ENCODE results near the gene SLC26A1.

Gene SLC26A1

DNA sequence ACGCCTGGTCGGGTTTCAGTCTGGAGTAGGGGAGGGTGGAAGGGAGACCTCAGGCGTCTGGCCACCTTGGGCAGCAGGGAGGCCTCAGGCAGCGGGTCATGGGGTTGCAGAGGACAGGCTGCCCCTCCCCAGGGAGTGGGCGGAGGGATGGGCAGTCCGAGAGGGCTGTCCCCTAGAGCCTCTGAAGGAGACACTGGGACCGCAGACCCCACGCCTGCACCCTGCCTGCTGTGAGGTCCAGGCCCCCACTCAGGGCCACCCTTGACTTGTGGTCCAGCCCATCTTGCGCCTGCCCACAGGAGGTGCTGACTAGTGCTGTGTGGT is 34.7 kb upstream of the SLC26A1 start:
- no peak for DNase-seq

DNA sequence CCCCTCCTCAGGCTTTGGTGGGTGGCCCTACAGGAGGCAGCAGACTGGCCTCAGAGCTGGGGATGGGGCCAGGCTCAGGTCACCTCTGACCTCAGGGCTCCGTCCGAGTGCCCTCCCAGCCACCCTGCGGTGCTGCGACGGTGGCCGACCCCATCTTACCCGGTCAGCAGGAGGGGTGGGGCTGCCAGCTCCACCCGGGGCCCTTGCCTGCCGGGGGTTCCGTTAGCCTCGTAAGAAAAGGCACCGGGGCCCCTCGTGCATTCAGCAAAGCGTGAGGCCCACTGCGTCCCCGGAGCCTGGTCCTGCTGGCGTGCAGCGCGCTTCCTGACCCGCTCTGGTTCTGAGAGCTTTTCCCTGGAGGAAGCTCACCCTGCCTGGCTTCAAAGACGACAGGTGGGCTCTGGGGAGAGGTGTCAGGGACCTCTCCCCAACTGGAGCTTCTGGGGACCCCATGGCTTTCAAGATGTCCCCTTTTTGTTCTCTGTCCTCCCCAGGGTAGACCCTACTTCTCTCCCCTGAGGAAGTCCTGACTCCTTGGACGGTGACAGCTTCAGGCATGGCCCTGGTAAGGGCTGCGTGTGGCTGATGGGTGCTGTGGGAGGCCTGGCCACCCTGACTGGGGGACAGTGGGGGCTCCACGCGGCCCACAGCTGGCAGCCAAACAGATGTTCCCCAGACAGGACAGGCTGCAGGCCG is 34.2 kb upstream of the SLC26A1 start:
- no peak for DNase-seq

DNA sequence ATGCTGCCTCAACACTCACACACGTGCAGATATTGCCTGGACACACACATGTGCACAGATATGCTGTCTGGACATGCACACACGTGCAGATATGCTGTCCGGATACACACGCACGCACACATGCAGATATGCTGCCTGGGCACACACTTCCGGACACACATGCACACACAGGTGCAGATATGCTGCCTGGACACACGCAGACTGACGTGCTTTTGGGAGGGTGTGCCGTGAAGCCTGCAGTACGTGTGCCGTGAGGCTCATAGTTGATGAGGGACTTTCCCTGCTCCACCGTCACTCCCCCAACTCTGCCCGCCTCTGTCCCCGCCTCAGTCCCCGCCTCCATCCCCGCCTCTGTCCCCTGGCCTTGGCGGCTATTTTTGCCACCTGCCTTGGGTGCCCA is 32.9 kb upstream of the SLC26A1 start:
- DNase-seq, result no peak

DNA sequence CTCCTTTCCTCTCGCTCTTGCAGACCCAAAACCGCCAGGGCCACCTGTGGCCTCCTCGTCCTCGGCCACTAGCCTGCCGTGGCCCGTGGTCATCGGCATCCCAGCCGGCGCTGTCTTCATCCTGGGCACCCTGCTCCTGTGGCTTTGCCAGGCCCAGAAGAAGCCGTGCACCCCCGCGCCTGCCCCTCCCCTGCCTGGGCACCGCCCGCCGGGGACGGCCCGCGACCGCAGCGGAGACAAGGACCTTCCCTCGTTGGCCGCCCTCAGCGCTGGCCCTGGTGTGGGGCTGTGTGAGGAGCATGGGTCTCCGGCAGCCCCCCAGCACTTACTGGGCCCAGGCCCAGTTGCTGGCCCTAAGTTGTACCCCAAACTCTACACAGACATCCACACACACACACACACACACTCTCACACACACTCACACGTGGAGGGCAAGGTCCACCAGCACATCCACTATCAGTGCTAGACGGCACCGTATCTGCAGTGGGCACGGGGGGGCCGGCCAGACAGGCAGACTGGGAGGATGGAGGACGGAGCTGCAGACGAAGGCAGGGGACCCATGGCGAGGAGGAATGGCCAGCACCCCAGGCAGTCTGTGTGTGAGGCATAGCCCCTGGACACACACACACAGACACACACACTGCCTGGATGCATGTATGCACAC is 31.8 kb upstream of the SLC26A1 start:
- no peak for DNase-seq

DNA sequence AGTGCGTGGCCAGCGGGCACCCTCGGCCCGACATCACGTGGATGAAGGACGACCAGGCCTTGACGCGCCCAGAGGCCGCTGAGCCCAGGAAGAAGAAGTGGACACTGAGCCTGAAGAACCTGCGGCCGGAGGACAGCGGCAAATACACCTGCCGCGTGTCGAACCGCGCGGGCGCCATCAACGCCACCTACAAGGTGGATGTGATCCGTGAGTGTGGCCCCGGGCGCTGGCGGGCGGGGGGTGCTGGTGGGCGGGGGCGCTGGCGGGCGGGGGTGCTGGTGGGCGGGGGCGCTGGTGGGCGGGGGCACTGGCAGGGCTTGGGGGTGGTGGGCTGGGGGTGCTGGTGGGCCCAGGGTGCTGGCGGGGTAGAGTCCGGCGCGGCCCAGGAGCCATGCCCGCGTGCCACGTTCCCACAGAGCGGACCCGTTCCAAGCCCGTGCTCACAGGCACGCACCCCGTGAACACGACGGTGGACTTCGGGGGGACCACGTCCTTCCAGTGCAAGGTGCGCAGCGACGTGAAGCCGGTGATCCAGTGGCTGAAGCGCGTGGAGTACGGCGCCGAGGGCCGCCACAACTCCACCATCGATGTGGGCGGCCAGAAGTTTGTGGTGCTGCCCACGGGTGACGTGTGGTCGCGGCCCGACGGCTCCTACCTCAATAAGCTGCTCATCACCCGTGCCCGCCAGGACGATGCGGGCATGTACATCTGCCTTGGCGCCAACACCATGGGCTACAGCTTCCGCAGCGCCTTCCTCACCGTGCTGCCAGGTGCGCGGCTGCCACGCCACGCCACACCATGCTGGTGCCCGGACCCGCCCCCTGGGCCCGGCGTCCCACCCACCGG is 30.9 kb upstream of the SLC26A1 start:
- no peak for DNase-seq

DNA sequence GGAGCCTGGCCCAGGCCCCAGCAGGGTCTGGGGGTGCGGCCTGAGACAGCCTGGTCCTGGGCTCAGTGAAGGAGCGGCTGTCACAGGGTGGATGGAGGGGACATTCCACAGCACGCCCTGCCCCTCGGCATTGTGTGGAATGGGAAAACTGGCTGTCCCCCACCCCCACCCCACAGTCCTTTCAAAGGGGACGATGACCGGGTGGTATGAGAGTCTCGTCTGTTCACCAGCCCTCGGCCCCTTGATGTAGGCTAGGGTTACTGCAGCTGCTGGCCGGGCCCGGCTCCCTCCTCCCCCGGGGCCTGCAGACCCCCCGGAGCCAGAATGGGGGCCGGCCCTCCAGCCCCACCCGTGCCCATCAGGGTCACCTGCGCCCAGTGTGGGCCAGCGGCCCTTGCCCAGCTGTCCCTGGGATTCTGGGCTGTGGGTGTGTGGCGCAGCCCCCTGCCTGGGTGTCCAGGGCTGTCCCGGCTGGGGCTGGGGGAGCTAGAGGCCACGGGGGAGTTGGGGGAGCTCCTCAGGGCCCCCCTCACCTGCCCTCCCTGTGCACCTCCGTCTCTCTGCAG is 30.0 kb upstream of the SLC26A1 start:
- no peak for DNase-seq

DNA sequence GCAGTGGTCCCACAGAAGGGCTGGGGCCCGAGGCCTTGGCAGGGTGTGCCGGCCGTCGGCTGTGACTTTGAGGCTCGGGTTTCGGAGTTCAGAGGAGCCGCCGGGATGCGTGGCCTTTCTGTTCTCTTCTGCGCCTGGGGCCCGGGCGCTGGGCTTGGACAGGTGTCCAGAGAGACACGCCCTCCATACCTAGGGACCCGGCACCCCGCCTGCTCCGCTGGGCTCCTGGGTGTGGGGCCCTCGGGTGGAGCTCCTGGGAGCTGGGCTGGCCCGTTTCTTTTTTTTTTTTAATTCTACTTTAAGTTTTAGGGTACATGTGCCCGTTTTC is 29.5 kb upstream of the SLC26A1 start:
- DNase-seq, result no peak

DNA sequence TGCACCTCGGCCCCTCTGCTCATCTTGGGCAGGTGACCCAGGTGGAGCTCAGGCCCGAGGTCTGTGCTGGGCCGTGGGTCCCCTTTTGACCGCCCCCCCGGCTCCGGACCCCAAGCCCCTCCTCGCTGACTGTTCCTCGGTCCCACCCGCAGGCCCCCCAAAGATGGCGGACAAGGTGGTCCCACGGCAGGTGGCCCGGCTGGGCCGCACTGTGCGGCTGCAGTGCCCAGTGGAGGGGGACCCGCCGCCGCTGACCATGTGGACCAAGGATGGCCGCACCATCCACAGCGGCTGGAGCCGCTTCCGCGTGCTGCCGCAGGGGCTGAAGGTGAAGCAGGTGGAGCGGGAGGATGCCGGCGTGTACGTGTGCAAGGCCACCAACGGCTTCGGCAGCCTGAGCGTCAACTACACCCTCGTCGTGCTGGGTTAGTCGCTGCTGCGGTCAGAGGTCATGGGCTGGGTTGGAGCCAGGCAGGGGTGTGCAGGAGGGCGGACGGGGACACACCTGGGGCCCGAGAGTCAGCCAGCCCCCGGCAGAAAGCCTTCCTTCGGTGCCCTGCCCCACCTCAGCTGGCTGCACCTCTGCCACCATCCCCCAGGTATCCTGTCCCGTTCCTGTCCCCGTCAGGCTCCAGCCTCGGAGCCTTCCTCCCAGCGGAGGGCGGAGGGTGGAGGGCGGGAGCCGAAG is 29.0 kb upstream of the SLC26A1 start:
- DNase-seq, result no peak

DNA sequence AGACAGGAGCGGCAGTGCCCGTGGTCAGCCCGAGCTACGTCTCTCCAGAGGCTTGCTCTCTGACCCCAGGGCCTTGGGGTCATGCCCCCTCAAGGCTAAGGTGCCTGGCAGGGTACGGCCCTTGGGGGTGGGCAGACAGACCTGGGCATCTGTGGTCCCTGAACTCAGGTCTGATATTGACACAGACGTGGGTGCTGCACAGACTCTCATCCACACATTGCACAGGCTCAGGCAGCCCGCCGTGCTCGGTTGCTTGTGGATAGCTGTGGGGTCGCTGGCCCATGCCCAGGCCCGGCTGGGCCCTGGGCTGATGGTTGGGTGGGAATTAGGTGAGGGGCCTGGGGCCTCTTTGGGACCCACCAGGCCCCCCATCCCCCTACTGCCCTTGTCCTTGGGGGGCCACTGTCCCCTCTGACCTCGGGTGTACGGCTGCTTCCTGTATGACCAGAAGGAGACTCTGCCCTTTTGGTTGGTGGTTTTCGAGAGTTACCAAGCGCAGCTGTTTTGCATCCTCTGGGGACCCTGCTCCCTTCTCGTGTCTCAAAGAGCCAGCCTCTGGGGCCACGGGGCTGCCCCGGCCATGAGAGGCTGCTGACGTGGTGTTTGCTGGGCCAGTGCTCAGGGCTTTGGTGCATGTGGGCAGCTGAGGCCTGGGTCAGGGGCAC is 28.3 kb upstream of the SLC26A1 start:
- DNase-seq, result no peak

DNA sequence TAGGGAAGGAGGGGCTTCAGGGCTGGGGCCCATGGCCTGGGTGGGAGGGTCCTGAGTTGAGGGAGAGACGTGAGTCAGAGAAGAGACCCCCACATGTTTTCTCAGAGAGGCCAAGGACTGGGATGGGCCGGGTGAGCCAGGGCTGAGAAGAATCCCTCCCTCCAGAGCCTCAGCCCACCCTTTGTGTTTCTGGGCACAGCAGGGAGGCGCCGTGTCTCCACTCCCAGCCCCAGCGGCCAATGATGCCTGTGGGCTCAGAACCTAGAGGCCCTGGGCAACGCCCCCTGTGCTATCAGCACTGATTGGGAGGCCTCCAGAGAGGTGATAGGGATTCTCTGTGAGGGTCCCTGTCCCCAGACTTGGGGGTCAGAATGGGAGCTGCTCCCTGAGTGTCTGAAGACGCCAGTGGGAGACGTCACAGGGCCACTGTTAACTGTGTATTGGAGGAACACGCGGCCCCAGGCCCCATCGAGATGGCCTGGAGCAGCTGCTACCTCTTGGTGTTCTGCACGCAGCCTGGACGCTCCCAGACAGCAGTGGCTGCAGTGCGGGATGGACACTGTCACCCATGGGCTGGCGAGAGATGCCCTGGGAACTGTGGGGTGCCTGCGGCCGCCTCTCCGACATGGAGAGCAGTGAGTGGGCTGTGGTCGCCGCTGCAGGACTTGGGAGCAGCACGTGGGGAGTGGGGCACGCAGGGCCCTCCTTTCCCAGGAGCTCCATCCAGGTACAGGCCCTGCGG is 26.7 kb upstream of the SLC26A1 start:
- DNase-seq, result no peak

DNA sequence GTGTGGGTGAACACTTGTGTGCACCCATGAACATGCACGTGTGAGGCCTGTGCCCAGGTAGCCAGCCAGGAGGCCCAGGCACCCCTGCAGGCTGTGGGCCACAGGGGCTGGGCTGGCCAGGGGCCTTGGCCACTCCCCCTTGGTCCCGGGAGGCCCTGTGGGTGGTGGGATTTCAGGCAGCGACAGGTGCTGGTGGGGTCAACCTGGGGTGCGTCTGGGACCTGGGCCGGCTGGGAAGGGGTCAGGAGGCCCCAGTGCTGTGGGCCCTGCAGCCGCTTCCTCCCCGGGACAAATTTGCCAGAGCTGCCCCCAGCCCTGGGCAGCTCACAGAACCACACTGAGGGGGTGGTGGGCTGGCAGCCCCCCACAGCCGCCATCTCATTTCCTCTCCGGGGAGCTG is 26.1 kb upstream of the SLC26A1 start:
- DNase-seq, result no peak

DNA sequence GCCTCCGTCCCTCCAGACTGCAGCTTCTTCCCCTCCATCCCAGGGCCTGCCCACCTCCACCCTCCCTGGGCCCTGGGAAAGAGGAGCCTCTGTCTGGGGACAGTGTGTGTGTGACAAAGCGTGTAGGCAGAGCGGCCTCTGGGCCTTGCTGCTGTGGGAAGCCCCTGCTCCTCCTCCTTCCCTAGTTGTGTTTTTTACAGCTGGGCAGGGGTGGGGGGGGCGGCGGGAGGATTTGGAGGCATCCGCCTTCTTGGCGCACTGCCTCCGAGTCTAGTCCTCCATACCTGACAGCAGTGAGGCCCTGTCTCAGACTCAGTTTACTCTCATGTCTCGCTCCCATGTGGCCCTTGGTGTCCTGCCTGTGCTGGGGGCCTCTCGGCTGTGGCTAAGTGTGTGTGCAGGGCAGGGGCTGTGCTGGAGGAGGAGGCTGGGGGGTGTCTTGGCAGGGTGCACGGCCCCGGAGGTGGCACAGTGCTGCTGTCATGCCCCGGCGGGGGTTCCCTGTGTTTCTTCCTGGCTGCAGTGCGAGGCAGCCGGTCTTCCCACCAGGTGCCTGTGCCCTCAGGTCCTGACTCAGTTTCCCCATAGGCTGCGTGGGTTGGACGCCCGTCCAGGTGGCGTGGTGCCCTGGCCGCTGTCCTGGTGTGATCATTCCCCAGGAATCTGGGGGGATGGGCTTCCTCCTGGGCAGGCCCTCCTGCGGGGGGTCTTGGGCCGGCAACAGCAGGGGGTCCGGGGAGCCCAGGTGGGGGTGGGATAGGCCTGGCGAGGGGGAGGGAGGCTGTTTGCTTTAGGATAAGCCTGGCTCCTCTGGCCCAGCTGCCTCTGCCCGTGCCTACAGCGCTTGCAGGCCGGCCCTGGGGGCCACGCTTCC is 25.2 kb upstream of the SLC26A1 start:
- DNase-seq, result no peak

DNA sequence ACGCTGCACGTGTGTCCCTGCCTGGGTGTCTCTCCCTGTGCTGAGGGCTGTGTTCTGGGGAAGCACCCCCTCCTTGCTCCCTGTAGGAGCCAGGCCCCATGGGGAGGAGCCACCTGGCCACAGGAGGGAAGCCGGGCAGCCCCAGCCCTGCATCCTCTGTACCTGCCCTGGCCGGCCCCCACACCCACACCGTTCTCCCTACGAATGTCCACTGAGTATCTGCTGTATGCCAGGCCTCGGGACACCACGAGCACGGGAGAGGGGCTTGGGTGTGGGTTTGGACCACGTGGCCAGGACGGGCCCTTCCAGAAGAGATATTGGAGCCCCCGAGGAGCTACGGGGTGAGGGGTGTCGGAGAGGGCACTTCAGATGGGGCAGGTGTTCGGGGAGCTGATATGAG is 24.5 kb upstream of the SLC26A1 start:
- no peak for DNase-seq

DNA sequence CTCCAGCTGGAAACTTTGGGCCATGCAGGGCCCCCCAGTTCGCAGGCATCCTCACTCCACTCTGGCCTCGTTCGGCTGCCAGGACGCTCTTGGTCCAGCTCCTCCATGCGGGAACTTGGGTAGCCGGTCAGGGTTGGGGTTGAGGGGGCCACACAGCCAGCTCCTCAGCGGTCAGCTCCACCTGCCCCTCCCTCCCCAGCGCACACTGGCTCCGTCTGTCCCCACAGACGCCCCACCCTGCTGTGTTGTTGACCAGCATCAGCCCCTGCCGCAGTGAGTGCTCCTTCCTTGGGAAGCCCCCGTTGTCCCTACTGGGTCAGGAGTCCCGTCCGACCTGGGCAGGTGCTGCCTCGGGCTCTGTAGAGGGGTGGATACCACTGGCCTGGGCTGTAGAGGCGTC is 24.0 kb upstream of the SLC26A1 start:
- no peak for DNase-seq

DNA sequence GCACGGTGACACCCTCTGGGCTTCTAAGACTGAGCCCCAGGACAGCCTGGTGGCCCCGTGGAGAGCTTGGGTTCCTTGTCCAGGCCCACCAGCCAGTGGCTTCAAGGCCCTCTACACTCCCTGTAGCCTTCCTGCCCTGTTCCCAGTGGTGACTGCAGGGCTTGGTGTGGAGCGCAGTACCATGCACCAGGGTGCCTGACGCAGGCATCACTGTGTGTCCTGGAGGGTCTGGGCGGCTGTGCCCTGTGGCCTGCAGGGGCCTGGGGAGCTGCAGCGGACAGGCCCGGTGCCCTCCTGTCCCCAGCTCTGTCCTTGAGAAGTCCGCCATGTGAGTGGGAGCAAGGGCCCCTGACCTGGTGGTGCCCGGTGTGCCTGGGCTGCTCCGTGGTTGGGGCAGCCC is 22.5 kb upstream of the SLC26A1 start:
- DNase-seq, result no peak

DNA sequence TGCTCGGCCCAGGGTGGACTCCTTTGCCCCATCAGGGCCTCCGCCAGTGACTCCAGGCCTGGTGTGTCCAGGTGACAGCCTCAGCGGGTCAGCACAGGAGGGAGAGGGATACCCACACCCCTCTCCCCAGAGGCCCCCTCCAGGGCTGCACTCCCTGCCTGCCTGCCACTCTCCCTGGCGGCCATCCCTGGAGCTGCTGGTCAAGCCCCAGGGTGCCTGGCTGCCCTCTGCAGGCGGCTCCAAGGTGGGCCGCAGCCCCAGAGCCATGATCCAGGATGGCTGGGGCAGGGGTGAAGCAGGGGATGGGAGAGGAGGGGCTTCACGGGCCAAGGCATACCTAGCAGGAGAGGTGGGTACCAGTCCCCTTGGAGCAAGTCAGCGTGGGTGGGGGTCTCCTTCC is 22.0 kb upstream of the SLC26A1 start:
- DNase-seq, result no peak

DNA sequence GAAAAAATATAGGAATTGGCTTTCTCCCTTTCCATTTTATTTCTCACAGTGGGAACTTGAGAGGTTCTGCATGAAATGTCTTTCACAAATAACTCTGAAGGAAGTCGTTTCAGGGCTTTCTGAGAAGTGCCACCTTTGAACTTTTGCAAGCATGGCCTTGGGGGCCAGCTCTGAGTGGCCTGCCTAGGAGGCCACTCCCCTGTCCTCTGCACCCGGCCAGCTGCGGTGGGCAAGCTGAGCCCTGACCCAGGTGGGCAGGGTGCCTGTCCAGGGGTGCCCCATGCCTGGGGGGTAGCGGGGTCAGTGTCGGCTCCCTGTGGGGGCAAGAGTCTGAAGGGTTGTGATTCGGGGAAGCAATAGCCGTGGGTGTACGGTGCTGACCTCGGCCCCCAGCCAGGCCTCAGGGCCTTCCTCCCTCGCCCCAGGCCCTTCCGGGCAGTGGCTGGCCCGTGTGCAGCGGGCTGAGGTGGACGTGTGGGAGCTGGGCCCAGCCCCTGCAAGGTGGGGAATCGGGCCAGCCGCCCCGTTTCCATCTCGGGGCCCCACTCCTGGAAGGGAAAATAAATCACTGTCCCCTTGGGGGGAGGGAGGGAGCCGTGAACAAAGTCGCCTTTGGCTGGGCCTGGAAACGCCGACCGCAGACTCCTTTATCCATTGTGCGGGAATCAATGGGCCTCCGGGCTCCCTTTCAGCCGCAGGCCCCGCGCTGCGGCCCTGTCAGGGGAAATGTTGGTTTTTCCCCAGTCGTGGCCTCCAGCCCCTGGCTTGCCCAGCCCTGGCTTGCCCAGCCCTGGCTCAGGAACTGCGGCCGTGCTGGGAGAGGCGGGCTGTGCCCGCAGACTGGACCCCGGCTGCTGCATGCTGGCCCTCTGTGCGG is 21.3 kb upstream of the SLC26A1 start:
- no peak for DNase-seq

DNA sequence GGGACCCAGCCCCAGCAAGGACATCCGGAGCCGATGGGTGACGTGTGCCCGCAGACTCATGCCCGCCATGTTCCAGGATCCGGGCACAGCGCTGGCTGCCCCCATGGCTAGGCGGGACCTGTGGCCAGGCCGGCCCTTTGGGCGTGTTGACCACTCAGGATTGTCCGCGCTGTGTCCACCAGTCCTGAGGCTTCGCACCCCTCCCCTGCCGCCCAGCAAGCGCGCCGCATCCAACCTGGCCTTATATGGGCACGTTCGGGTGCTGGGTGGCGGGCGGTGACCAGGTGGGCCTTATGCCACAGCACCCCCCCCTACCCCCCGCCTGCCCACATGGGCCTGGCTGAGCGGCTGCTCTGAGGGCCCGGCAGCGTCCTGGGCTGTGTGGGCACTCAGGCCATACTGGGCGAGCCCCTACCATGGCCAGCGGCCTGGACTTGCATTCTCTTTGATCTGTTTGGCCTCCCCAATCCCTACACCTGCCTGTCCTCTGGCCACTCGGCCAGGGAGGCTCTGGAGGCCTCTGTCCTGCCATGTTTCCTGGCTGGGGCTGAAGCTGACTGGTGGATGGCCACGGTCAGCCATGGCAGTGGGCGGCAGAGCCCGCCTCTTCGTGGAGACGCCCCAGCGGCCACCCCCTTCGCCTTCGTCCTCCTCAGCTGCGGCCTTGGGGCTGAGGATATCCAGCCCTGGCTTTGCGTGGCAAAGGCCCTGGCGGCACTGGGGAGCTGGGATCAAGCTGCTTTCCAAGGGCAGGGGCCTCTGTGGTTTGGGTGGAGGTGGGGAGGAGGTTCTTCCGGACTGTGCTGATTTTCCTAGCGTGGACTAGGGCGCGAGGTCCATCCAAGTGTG is 20.2 kb upstream of the SLC26A1 start:
- no peak for DNase-seq

Measured in activated gamma-delta T cell treated with Interleukin-2 at 50 U/mL for 16 hours (primary cell).